Fibroblast of the aortic adventitia (primary cell): ENCODE results near the gene SETD2. TPM values are rescaled to one million over a fixed set of nuclear protein-coding genes. Genes with fewer than 3 reads are reported as not detected.

Source experiments
- DNase-seq: peaks from one replicate; pipeline ENCODE4 v3.0.0-alpha.2; 2010; ENCODE audit warnings: low read depth
- H3K4me3 ChIP-seq: 2 replicates; pipeline ENCODE4 v1.5.1; 2011; ENCODE audit warnings: low read depth, mild to moderate bottlenecking, control low read depth, low read length, moderate library complexity
- CTCF ChIP-seq: IDR thresholded peaks from 2 replicates; pipeline ENCODE4 v1.5.1; 2011; ENCODE audit warnings: mild to moderate bottlenecking, low read length, control low read depth, inconsistent platforms; ENCODE audit not compliant: insufficient read depth
- total RNA-seq: library from RNA; depleted of rRNA; stranded (reverse); fragments of >200 nt; gene quantifications from 2 replicates; pipeline ENCODE4 v1.2.3, GENCODE V29; 2012; ENCODE audit warnings: low replicate concordance

Gene SETD2
- total RNA-seq, 1 donor: 37.6 TPM

DNA sequence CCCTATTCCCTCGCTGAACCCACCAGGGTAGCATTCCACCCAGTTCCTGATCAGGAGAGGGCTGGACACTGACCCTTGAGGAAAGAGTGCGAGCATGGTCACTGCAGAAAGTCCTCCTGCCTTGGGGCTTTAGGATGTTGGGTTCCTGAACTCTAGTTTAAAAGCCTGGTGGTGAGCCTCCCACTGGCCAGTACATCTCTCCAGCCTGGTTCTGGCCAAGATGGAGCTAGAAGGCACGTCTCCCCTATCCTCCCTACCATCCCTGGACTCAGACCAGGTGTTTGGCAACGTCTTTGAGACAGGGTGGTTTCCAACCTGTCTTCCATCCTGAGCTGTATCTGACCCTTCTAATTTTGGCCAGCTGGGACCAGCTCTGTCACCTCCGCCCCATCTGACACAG is 153.0 kb downstream of the SETD2 start:
- H3K4me3 ChIP-seq: no peak overlapping the region
- no peak for DNase-seq
- TF ChIP-seq CTCF: no peak

DNA sequence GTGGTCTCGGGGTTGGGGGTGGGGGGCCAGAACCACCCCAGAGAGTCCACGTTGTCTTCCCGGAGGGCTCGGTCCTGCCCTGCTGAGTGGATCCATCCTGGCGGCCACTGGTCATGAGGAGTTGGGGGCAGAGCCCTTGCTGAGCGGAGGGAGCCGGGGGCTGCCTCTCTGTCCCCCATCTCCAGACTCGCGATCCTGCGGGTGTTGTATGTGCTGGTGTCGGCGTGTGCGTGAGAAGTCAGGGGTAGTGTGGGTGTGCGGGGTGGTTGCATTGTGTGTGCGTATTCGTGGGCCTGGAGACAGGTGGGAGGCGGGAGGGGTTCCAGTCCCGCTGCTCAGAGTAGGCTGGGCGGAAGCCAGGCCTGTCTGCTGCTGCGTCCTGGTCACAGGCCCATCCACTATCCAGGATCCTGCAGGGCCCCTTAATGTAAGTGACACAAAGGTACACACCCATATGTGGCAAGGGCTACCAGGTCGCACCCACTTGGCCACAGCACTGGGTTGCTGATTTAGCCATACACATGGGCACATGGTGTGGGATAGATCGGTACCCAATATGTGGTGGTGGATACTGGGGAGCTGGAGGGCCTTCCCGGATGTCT is 153.7 kb downstream of the SETD2 start:
- no peak for DNase-seq
- TF ChIP-seq CTCF: no peak
- peak overlapping the region; percentile 68 for H3K4me3 ChIP-seq

DNA sequence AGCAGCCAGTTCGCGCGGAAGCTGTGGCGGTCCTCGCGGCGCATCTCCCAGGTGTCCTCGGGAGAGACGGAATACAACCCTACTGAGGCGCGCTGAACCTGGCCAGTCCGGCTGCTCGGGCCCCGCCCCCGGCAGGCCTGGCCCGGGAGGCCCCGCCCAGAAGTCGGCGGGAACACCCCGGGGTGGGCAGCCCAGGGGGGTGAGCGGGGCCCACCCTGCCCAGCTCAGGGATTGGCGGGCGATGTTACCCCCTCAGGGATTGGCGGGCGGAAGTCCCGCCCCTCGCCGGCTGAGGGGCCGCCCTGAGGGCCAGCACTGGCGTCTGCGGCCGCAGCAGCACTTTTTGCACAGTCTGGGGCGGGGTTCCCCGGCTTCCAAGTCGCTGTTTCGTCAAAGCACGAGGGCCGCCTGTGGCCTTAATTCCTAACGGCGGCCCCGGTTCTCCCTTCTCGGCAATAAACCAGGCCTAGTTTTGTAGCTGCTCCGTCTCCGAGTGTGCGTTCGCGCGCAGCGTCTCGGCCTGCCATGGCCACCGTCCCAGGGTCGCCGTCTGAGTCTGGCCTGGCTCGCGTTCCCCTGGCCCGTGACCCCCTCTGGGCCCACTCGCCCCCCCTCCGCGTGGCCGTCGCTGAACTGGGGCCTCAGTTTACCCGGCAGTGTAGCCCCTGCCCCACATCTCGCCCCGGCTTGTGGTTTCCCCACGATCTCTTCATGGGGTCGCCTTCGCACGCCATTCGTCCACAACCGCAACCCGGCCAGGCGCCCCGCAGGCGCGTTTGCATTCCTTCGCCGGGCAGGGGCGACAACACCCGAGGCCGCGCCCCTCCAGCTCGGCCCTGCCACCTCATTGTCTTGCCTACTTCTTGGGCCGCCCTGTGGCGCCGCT is 154.4 kb downstream of the SETD2 start:
- no peak for TF ChIP-seq CTCF
- peak overlapping the region; percentile 68 for H3K4me3 ChIP-seq
- DNase-seq: peak; percentile 88

DNA sequence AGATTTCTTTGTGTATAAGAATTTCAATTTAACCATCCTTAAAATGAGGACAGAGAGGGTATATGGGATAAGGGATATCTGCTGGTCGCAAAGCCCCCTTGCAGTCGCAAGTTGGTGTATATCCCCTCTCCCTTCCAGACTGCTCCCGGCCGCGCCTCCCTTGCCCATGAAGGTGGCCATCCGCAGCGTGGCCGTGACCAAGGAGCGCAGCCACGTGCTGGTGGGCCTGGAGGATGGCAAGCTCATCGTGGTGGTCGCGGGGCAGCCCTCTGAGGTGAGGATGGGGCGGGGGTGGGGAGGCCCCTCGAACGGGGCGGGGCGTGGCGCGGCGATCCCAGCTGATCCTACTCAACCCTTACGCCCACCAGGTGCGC is 155.1 kb downstream of the SETD2 start:
- no peak for DNase-seq
- peak overlapping the region; percentile 68 for H3K4me3 ChIP-seq
- TF ChIP-seq CTCF: no peak

DNA sequence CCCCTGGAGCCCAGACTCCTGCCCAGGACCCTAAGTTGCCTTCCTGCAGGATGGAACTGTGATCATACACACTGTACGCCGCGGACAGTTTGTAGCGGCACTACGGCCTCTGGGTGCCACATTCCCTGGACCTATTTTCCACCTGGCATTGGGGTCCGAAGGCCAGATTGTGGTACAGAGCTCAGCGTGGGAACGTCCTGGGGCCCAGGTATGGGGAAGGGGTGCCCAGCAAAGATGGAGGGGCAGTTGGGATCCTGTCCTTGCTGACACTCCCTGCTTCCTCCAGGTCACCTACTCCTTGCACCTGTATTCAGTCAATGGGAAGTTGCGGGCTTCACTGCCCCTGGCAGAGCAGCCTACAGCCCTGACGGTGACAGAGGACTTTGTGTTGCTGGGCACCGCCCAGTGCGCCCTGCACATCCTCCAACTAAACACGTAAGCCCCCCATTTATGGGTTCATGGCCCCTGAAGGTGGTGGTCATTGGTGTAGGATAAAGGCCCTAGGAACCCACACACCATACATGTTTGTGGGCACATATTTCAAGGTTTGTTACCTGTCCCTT is 155.6 kb downstream of the SETD2 start:
- no peak for DNase-seq
- no peak for TF ChIP-seq CTCF
- H3K4me3 ChIP-seq: no peak overlapping the region

DNA sequence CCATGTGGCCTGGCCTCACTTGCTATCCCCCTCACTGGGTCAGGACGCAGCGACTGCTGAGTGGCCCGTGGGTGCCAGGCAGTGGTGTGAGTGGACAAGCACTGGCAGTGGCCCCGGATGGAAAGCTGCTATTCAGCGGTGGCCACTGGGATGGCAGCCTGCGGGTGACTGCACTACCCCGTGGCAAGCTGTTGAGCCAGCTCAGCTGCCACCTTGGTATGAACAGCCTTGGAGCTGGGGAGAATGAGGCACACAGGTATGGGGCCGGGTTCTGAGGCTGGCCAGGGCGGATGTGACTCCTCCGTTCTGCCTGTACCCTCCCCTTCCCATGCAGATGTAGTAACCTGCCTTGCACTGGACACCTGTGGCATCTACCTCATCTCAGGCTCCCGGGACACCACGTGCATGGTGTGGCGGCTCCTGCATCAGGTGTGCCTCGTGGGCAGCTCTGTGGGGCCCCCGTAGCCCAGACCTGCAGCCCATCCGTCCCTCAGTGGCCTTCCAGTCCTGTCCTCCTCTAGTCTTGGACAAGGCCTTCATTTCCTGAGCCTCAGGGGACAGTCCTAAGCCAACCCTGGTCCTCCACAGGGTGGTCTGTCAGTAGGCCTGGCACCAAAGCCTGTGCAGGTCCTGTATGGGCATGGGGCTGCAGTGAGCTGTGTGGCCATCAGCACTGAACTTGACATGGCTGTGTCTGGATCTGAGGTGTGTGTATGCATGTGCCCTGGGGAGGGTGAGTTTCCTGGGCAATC is 156.3 kb downstream of the SETD2 start:
- no peak for TF ChIP-seq CTCF
- H3K4me3 ChIP-seq: no peak overlapping the region
- no peak for DNase-seq
